Measurements from ENCODE around the gene SLC8A2.
"Not testable (repeated sequence)": the region's sequence is repeated elsewhere in the genome, so short reads cannot be mapped to it uniquely, and the experiment has no call there.

SLC8A2 gene

GRCh38 chr19:47499863-47500830 is 28.5 kb upstream of the SLC8A2 start:
- no peak for DNase-seq

GRCh38 chr19:47499371-47499770 is 27.7 kb upstream of the SLC8A2 start:
- no peak for DNase-seq

GRCh38 chr19:47498561-47498960 is 26.9 kb upstream of the SLC8A2 start:
- no peak for DNase-seq

GRCh38 chr19:47497821-47498520 is 26.3 kb upstream of the SLC8A2 start:
- DNase-seq: no peak

GRCh38 chr19:47497050-47497766 is 25.5 kb upstream of the SLC8A2 start:
- peak; percentile 65 for DNase-seq

- no peak for DNase-seq
Measured at GRCh38 chr19:47495478-47496372, 24.0 kb upstream of the SLC8A2 start.

- DNase-seq: peak; percentile 90
Measured at GRCh38 chr19:47494729-47495128, 23.0 kb upstream of the SLC8A2 start.

GRCh38 chr19:47494211-47494547 is 22.5 kb upstream of the SLC8A2 start:
- no peak for DNase-seq

- DNase-seq: peak; percentile 24
Measured at GRCh38 chr19:47493378-47494210, 21.9 kb upstream of the SLC8A2 start.

- no peak for DNase-seq
Measured at GRCh38 chr19:47492571-47493377, 21.1 kb upstream of the SLC8A2 start.

- no peak for DNase-seq
Measured at GRCh38 chr19:47492137-47492533, 20.4 kb upstream of the SLC8A2 start.

GRCh38 chr19:47491358-47492136 is 19.9 kb upstream of the SLC8A2 start:
- no peak for DNase-seq

- no peak for DNase-seq
Measured at GRCh38 chr19:47490847-47491246, 19.2 kb upstream of the SLC8A2 start.

GRCh38 chr19:47490031-47490430 is 18.3 kb upstream of the SLC8A2 start:
- no peak for DNase-seq

GRCh38 chr19:47489072-47489914 is 17.6 kb upstream of the SLC8A2 start:
- no peak for DNase-seq

- DNase-seq: no peak
Measured at GRCh38 chr19:47487551-47488515, 16.1 kb upstream of the SLC8A2 start.

- peak; percentile 17 for DNase-seq
Measured at GRCh38 chr19:47486900-47487299, 15.2 kb upstream of the SLC8A2 start.

GRCh38 chr19:47486220-47486619 is 14.5 kb upstream of the SLC8A2 start:
- DNase-seq: not testable (repeated sequence)
